Fibroblast of skin of back (primary cell): ENCODE results near the gene PIEZO1.

Experiments
- DNase-seq: peaks from one replicate; pipeline ENCODE4 v3.0.0-alpha.2; 2013

The PIEZO1 gene

DNA sequence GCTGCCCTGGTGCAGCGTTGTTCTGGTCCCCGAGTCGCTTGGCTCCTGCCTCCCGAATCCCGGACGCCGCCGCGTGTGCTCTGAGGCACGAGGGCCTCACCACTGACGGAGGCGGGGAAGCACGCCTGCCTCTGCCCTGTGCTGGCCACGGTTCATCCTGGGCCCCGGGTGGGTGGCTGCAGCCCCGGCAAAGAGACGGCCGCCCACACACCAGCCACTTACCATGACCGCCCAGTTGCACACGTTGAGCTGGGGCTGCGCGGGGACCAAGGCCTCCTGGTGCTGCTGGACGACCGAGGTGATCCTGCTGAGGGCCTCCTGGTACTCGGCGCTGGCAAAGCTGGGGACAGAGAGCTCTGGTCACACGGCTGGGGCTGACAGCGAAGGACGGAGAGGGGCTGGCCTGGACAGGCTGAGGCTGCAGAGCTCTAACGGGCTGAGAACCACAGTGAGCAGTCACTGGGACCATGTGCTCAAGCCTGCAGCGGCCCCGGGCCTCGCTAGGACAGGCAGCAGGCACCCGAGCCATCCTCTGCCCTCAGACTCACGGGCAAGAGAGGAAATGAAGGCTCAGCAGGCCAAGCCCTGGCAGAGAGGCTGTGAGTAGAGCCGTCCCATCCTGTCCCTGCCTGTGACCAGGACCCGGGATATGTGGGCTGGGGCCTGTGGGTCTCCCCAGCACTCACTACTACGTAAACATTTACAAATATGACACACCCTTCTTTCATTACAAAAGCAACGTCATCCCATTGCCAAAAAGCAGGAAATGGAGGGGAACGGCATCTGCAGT lies 33.0 kb upstream of the PIEZO1 start:
- peak; percentile 42 for DNase-seq

DNA sequence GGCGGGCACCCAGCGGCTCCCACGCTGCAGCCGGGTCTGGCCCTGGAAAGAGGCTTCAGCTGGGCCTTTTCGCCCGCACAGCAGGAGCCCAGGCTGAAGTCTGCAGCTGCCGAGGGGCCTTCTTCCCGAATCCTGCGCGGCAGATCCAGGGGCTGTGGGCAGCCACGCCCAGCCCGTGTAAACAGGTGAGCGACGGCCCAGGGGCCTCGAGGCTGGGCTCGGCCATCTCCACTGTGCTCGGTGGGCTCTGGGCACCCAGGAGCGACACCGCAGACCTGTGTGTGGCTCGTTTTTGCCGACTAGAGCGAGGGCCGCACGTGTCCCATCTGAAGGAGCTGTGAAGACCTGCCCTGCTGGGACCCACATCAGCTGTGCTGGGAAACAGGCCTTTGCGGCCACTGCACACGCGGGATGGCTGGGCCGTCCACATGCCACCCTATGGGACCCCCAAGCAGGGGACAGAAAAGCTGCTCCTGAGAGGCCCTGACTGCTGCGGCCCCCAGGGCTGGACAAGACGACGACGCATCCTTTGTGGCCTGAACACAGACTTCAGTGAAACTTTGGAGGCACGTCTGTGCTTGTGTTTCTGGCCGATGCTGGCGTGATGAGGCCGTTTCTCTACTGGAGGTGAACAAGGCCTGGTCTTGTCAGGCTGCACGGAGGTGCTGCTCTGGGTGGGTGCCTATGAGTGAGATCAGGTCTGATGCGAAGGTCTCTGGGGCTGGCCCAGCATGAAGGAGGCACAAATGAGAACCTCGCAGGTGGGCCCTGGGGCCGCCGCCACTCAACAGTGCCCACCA lies 31.9 kb upstream of the PIEZO1 start:
- no peak for DNase-seq

DNA sequence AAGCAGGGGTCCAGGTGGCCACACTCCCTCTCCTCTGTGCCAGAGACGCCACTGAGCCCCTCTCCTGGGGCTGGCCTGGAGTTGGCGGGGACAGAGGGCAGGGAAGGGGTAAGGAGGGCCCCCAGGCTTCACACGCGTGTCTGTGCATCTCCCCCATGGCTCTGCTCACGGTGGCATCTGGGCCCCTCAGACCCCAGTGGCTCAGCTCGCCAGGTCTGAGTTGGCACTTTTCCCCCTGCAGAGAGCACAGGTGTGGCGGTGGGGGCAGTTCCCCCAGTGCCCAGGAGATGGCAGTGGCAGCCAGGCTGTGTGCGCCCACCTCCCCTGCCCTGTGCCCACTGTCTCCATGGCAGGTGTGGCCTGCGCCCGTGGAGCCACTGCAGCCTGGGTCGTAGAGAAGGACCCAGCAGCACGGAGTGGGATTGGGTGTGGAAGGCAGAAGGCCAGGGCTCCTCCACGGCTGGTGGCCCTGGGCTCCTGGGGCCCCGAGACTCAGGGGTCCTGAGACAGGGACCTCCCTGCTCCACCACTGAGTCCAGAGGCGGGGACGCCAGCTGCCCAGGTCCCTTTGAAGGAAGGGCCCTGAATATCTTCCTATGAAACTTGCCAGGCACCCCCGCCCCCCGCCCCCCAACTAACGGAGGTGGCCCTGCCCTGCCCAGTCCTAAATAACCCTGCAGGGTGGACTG lies 31.0 kb upstream of the PIEZO1 start:
- DNase-seq = peak; percentile 9

DNA sequence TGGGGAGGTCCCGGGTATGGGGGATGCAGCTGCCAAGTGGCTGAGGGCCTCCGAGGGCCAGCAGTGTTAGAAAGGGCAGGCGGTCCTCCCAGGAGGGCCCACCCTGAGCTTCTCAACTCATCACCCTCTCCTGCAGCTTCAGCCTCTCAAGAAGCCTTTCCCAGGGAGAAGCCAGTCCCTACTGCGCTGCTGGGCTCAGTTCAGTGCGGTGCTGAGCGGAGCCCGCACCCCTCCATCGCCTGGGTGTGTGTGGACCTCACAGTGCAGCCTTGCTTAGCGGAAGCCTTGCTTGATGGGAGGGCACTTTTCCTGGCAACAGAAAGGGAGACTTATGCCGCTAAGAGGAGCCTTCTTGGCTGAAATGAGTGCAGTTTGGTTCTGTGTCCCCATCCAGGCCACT lies 30.2 kb upstream of the PIEZO1 start:
- DNase-seq = no peak

DNA sequence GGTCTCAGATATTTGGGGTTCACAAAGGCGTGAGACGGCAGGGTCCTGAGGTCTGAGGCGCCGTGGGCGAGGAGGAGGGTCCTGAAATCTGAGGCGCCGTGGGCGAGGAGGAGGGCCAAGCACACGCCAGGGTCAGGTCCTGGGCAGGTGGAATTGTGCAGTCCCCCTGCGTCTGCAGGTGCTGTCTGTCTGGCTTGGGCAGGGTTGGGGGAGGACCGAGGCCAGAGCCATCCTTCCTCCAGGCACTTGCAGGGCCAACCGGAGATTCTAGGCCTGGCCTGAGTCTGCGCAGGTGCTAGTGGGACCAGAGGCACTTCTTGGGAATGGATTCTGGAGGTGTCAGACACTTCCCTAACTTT lies 29.1 kb upstream of the PIEZO1 start:
- DNase-seq = no peak

DNA sequence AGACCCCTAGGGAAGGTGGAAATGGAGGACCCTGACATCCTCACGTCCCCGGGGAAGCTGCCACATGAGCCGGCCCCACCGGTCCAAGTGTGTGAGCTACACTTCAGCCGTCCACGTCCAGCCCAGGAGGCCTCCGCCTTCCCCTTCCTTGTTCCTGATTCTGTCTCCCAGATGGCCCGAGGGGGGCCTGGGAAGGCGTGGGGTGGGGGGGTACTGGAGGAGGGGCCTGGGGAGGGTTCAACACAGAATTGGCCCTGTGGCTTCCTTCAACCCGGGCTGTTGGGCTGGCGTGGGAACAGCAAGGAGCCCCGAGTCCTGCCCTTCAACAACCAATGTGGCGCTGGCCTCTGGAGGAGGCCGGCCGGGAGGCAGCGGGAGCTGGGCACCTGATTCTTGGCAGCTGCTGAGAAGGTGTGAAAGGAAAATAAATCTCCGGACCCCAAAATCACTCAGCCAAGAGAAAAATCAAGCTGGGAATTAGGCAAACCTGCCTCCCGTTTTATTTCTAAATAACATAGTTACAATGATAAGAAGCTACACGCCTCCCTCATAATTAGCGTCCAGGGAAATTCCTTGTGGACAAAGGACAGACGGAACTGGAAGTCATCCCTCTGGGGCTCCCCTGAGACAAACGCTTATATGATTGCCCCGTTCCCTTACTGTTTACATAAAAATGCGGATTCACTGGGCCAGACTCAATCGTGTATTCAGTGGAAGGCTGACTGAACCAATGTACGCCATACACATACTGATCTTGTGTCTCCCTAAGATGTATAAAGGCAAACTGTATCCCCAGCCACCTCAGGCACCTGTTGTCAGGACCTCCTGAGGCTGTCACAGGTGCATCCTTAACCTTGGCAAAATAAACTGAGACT lies 28.5 kb upstream of the PIEZO1 start:
- DNase-seq = no peak

DNA sequence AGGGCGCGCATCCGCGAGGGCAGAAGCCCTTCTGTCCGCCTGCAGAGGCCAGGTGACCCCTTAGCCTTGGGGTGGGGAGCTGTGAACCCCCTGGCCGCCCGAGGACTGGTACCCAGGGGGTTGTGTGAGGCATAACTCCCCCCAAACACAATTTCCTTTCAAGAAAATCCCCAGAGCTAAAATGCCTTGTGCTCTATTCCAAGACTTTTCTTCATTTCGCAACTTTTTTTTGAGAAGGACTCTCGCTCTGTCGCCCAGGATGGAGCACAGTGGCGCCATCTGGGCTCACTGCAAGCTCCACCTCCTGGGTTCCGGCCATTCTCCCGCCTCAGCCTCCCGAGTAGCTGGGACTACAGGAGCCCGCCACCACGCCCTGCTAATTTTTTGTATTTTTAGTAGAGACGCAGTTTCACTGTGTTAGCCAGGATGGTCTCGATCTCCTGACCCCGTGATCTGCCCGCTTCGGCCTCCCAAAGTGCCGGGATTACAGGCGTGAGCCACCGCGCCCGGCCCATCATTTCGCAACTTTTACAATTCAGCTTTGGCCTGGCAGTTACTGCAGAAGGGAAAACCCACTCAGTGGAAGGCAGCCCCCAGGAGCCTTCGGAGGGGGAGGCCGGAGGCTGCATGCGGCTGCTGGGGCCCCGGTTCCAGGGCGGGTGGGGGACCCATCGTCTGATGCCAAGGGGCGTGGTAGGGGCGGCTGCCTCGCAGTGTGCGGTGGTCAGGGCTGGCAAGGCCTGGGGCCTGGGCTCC lies 27.7 kb upstream of the PIEZO1 start:
- peak; percentile 33 for DNase-seq

DNA sequence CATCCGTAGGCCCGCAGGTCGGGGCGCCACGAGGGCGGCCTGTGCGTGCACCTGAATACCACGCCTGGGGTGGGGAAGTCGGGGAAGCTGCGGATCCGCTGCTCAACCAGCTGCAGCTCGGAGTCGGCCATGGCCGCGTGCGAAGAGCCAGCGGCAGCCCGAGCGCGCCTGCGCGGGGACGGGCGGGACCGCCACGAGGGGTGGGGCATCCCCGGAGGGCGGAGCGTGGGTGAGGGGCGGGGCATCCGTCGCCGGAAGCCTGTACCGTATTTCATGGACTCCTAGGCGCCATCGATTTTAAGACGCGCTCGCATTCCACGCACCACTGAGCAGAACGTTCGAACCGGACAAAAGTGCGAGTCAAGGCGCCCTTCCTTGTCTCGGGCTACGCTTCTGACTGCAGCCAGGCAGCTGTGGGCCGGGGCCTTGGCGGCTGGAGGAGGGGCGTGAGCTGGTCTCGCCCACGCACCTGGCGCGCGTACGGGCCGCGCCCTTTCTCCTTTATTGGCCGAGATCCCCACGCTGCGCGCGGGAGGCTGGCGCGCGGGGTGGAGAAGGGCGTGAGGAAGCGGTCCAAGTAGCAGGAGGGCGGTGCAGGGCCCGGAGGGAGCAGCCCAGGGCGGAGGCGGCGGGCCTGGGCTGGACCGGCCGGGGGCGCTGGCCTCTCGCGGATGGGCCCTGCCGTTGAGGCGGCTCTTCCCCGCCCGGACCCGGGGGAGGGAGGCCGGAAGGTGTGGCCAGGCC lies 26.9 kb upstream of the PIEZO1 start, which contains the start of gene APRT:
Gene APRT, minus strand, starts transcription at position 160 of the 744 bp plus-strand sequence. Its CDS starts 29 bp downstream, at position 131.
- DNase-seq = peak; percentile 87

DNA sequence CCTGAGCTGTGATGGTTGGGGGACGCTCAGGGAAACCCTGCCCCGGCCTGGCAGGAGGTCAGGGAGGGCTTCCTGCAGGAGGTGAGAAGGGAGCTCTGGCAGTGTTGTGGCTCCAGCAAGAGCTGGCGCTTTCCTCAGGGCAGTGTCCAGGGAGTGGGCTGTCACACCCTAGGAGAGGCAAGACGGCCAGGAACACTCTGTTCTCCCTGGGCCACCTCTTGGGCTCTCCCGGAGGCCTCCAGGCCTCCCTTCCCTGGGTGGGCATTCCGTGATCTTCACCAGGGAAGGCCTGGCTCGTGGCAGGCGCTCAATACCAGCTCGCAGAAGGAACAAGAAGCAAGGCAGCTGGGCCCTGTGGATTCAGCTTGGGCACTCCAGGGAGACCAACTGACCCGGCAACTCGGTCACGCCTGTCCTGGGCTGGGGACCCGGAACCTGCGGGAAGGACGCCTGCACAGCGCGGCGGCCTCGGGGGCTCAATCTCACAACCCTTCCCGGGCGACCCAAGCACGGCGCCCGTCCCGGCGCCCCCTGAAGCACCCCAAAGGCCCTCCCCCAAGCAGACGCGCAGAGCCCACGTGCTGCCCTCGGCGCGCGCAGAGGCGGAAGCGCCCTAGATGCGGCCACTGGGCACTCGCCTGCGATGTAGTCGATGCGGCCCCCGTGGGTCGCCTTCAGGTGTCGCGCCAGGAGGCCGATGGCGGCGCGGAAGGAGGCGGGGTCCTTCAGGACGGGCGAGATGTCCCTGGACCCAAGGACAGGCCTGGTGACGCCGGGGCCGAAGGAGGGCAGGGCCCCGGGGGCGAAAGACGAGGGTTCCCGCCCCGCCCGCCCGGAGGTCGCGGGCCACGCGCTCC lies 26.1 kb upstream of the PIEZO1 start:
- DNase-seq = peak; percentile 82

DNA sequence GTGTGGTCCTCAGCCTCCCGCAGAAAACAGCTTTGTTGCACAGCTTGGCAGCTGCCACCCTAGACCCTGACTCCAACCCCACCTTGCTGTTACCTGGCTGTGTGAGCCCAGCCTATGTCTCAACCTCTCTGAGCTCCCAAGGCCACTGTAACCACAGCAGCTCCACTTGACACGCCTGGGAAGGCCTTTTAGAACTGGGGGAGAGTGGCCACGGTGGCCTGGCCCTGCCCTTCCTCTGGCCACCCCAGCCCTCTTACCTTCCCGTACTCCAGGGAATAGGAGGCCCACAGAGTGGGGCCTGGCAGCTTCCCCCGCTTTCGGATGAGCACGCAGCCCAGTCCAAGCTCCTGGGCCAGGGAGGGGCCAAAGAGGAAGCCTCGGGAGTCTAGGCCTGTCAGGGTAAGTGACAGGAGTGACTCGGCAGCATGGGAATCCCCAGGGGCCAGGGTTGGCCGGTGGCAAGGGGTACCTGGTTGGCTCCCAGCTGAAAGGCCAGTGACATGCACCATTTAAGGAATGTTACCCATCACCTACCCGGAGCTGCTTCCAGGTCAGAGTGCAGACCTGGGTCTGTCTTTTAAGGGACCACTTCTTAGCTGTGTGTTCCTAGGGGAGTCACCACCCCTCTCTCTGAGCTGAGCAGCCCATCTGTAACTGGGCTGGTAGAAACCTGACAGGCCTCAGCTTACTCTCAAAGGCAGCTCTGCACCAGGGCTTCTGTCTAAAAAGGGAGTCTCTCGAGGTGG lies 25.3 kb upstream of the PIEZO1 start:
- peak; percentile 27 for DNase-seq

DNA sequence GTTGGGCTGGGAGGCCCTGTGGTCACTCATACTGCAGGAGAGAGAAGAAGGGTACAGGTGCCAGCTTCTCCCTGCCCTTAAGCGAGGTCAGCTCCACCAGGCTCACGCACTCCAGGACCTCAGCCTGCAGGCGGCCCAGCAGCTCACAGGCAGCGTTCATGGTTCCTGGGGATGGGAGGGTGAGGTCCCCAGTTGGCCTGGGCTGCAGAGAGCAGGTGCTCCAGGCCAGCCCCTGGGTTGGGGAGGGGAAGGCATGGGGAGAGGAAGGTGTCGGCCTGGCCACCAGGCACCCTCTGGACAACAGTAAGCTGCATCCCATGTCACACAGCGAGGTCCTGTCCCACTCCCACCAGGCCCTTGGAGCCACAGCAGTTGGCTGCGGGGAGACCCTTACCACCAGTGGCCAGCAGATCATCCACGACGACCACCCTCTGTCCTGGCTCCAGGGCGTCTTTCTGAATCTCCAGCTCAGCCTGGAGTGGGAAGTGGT lies 24.7 kb upstream of the PIEZO1 start:
- DNase-seq = no peak

DNA sequence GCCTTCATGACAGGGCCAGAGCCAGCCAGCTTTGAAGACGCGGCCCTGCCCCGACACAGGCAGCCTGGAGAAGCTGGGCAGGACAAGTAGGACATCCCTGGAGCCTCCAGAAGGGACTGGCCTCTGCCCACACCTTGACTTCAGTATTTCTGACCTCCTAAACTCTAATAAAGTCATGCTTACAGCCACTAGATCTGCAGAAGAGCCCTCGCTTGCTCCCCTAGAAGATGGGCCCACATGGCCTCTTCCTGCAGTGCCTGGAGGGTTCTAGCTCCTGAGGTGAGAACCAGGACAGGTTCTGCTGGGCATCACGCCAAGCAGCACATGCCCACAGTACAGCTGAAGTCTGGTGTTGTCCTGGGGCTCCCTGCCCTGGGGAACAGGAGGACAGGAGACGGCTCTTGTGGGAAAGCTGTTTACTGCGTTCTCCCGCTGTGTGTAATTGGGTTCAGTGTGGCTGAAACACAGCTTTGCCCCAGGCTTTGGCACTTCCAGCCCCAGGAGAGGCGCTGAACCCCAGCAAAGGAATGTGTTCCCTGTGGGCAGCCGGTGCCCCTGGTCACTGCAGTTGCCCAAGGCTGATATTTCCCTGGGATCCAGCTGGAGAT lies 24.2 kb upstream of the PIEZO1 start:
- DNase-seq = no peak

DNA sequence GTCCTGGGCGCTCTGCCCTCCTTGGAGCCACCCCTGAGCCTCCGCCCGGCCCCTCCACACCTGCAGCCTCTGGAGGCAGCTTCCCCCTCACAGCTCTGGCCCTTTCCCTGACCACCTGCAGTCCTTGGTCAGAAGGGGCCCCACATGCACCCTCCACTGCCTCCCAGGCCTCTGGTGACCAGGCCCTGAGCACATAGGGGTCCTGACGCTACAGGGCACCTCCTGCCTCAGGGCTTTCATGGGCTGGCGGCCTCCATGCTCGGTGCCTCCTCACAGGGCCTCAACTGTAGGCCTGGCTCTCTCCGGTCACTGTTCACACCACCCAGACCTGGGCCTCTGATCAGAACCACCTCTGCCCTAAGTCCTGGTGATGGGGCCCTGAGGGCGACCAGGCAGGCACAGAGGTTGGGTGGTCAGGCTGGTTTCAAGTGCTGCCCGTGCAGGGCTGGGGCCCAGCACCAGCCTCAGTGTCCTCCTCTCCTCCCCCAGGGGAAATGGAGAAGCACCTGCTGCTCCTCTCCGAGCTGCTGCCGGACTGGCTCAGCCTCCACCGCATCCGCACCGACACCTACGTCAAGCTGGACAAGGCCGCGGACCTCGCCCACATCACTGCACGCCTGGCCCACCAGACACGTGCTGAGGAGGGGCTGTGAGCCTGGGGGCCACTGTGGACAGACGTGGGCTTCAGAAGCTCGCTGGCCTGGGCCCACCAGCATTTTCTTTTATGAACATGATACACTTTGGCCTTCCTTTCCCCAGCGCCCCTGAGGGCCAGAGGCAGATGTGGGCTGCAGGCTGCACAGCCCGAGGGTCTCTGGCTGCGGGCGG lies 22.8 kb upstream of the PIEZO1 start:
- no peak for DNase-seq

DNA sequence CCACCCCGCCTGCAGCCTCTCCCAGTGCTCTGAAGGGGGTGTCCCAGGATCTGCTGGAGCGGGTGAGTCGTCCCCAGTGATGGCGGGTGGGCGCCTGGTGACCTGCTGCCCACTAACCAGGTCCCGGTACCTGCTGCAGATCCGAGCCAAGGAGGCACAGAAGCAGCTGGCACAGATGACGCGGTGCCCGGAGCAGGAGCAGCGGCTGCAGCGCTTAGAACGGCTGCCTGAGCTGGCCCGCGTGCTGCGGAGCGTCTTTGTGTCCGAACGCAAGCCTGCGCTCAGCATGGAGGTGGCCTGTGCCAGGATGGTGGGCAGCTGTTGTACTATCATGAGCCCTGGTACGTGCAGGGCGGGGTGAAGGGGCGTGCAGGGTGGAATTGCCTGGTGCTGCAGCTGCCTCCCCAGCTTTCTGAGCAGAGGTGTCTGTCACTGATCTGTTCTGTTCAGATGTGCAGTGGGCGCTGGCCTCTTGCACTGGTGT lies 22.2 kb upstream of the PIEZO1 start:
- DNase-seq = no peak

DNA sequence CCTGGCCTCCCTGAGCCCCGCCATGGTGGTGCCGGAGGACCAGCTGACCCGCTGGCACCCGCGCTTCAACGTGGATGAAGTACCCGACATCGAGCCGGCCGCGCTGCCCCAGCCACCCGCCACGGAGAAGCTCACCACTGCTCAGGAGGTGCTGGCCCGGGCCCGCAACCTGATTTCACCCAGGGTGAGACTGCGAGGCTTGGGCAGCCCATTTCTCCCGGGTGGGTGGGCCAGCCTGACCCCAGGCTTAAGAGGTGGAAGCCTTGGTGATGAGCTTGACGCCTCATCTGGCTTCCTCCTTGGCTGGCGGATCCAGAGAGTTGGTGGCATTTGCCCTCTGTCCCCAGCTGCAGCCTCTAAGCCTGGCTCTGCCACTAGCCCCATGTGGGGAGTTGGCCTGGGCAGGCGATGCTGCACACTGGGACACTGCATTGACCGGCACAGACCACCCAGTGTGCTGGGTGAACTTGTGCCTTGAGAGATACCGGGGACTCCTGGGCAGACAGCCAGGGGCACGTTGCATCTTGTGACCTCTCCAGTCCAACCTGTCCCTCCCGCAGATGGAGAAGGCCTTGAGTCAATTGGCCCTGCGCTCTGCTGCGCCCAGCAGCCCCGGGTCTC lies 21.6 kb upstream of the PIEZO1 start:
- DNase-seq = no peak

DNA sequence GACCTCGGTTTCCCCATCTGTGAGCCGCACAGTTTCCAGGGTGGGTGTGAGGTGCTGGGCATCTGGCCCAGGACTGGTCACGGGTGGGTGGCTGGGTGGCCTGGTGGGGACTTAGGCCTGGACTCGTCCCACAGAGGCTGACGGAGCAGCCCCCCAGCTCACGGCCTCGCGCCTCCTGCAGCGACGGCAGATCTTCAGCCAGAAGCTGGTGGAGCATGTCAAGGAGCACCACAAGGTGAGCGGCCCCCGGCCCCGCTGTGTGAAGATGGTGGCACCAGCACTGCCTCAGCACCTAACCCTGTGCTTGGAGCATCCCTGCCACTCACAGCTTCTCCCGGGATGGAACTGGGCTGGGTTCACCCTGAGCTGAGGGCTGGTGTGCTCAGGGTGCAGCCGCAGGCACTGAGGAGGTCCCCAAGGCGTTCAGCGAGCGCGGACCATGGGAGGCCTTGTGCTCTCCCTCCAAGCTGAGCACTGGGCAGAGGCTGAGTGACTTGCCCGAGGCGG lies 20.9 kb upstream of the PIEZO1 start:
- DNase-seq = no peak

DNA sequence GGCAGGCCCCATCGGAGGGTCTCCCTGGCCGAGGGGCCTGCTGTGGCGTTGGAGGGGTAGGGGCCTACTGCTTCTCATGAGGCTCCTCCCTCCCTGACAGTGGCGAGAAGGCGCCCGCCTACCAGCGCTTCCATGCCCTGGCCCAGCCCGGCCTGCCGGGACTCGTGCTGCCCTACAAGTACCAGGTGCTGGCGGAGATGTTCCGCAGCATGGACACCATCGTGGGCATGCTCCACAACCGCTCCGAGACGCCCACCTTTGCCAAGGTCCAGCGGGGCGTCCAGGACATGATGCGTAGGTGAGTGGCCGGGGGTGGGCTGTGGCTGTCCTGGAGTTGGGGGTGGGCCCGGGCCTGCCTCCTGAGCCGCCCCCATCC lies 20.3 kb upstream of the PIEZO1 start:
- DNase-seq = no peak
